GM23338 (cell line): ENCODE results near the gene TNRC18. TPM values are rescaled to one million over a fixed set of nuclear protein-coding genes. Genes with fewer than 3 reads are reported as not detected.

ENCODE experiments used
- ATAC-seq: fragments of 200-7000 bp; cut with Tn5 transposase; 3 replicates; pipeline ENCODE4 v1.9.1; 2020
- DNase-seq: peaks from one replicate; pipeline ENCODE4 v3.0.0-alpha.2; 2015; ENCODE audit warnings: low spot score
- H2AFZ ChIP-seq: fragments of 200-600 bp; sonication (generic); 2 replicates; pipeline ENCODE4 v1.8.0; 2016; ENCODE audit warnings: antibody characterized with exemption, mild to moderate bottlenecking, moderate library complexity
- H3F3A ChIP-seq: fragments of 200-600 bp; sonication (generic); replicated peaks from 2 replicates; pipeline ENCODE4 v1.8.0; 2017; ENCODE audit warnings: antibody characterized with exemption, mixed run types, low read depth
- H3K27ac ChIP-seq: fragments of 200-600 bp; sonication (generic); 2 replicates; pipeline ENCODE4 v1.6.1; 2016; ENCODE audit warnings: low read depth
- H3K27me3 ChIP-seq: fragments of 200-600 bp; sonication (generic); 2 replicates; pipeline ENCODE4 v1.8.0; 2016; ENCODE audit warnings: mild to moderate bottlenecking, mixed run types, moderate library complexity; ENCODE audit not compliant: insufficient read depth
- H3K36me3 ChIP-seq: fragments of 200-600 bp; sonication (generic); 2 replicates; pipeline ENCODE4 v1.8.0; 2016; ENCODE audit warnings: mild to moderate bottlenecking; ENCODE audit not compliant: insufficient read depth
- H3K4me1 ChIP-seq: fragments of 200-600 bp; sonication (generic); 2 replicates; pipeline ENCODE4 v1.8.0; 2016; ENCODE audit warnings: mild to moderate bottlenecking, moderate library complexity; ENCODE audit not compliant: insufficient read depth
- H3K4me2 ChIP-seq: fragments of 200-600 bp; sonication (generic); 2 replicates; pipeline ENCODE4 v1.7.1; 2017; ENCODE audit warnings: mixed run types
- H3K4me3 ChIP-seq: fragments of 200-600 bp; sonication (generic); 2 replicates; pipeline ENCODE4 v1.6.1; 2016; ENCODE audit warnings: mixed run types
- H3K79me2 ChIP-seq: fragments of 200-600 bp; sonication (generic); replicated peaks from 2 replicates; pipeline ENCODE4 v1.8.0; 2017; ENCODE audit warnings: mild to moderate bottlenecking; ENCODE audit not compliant: insufficient read depth
- H3K9me2 ChIP-seq: fragments of 200-600 bp; sonication (generic); 2 replicates; pipeline ENCODE4 v1.8.0; 2017; ENCODE audit not compliant: insufficient read depth
- H4K20me1 ChIP-seq: fragments of 200-600 bp; sonication (generic); replicated peaks from 2 replicates; pipeline ENCODE4 v1.8.0; 2017; ENCODE audit warnings: mild to moderate bottlenecking; ENCODE audit not compliant: insufficient read depth
- H3K27ac Mint-ChIP-seq: 2 replicates; pipeline ENCODE4 v1.8.0; 2020; ENCODE audit warnings: inconsistent platforms, mild to moderate bottlenecking, moderate library complexity, mixed read lengths
- H3K27me3 Mint-ChIP-seq: 3 replicates; pipeline ENCODE4 v1.8.0; 2022; ENCODE audit warnings: low read depth, mild to moderate bottlenecking, moderate library complexity, mixed read lengths, inconsistent platforms; ENCODE audit not compliant: insufficient read depth, poor library complexity
- H3K36me3 Mint-ChIP-seq: 3 replicates; pipeline ENCODE4 v1.8.0; 2021; ENCODE audit warnings: low read depth, mild to moderate bottlenecking, inconsistent platforms, moderate library complexity, mixed read lengths
- H3K4me1 Mint-ChIP-seq: 3 replicates; pipeline ENCODE4 v1.8.0; 2020; ENCODE audit warnings: mild to moderate bottlenecking, inconsistent platforms, mixed read lengths
- H3K4me3 Mint-ChIP-seq: 3 replicates; pipeline ENCODE4 v1.8.0; 2021; ENCODE audit warnings: moderate library complexity, mild to moderate bottlenecking, inconsistent platforms, mixed read lengths
- H3K9me3 Mint-ChIP-seq: 3 replicates; pipeline ENCODE4 v1.8.0; 2020; ENCODE audit warnings: moderate library complexity, mild to moderate bottlenecking, inconsistent platforms, mixed read lengths
- CREB1 ChIP-seq: fragments of 250-450 bp; sonication (Bioruptor Pico); IDR thresholded peaks from 2 replicates; pipeline ENCODE4 v1.5.0; 2020; ENCODE audit warnings: low read depth, mild to moderate bottlenecking, moderate library complexity
- CTCF ChIP-seq, 2 experiments: fragments of 200-600 bp in 1 of 2; sonication (generic) in 1 of 2; conservative IDR thresholded peaks; 2 replicates each; pipeline versions ENCODE4 v1.5.1 to v1.6.1; 2016 to 2017; ENCODE audit warnings: antibody characterized with exemption in 2 of 2, low read depth in 2 of 2, mild to moderate bottlenecking in 2 of 2, moderate library complexity in 1 of 2
- ETS1 ChIP-seq: IDR thresholded peaks from 2 replicates; pipeline ENCODE4 v1.6.1; 2016; ENCODE audit warnings: antibody characterized with exemption
- EZH2 ChIP-seq: fragments of 200-600 bp; sonication (generic); IDR thresholded peaks from one replicate; pipeline ENCODE4 v1.8.0; 2017; ENCODE audit warnings: antibody characterized with exemption, mild to moderate bottlenecking, low read depth; ENCODE audit not compliant: unreplicated experiment
- EZH2phosphoT487 ChIP-seq: fragments of 200-600 bp; sonication (generic); IDR thresholded peaks from one replicate; pipeline ENCODE4 v1.8.1; 2018; ENCODE audit warnings: antibody characterized with exemption; ENCODE audit not compliant: unreplicated experiment
- JUNB ChIP-seq: IDR thresholded peaks from one replicate; pipeline ENCODE4 v1.6.1; 2016; ENCODE audit warnings: antibody characterized with exemption; ENCODE audit not compliant: unreplicated experiment
- NANOG ChIP-seq: IDR thresholded peaks from 2 replicates; pipeline ENCODE4 v1.6.1; 2016; ENCODE audit warnings: antibody characterized with exemption, borderline replicate concordance
- POLR2AphosphoS5 ChIP-seq: IDR thresholded peaks from 2 replicates; pipeline ENCODE4 v1.6.1; 2016; ENCODE audit warnings: antibody characterized with exemption, low read depth
- REST ChIP-seq: IDR thresholded peaks from one replicate; pipeline ENCODE4 v1.6.1; 2018; ENCODE audit warnings: antibody characterized with exemption; ENCODE audit not compliant: unreplicated experiment
- STAT1 ChIP-seq: IDR thresholded peaks from one replicate; pipeline ENCODE4 v1.6.1; 2016; ENCODE audit warnings: antibody characterized with exemption; ENCODE audit not compliant: unreplicated experiment
- ZNF114 ChIP-seq: fragments of 250-450 bp; sonication (Bioruptor Pico); IDR thresholded peaks from 2 replicates; pipeline ENCODE4 v1.5.0; 2020; ENCODE audit warnings: mild to moderate bottlenecking, moderate library complexity
- ZNF331 ChIP-seq: fragments of 250-450 bp; sonication (Bioruptor Pico); IDR thresholded peaks from 2 replicates; pipeline ENCODE4 v1.5.0; 2020; ENCODE audit warnings: low read depth, mild to moderate bottlenecking, moderate library complexity
- ZNF462 ChIP-seq: fragments of 250-450 bp; sonication (Bioruptor Pico); IDR thresholded peaks from 2 replicates; pipeline ENCODE4 v1.5.0; 2020; ENCODE audit warnings: mild to moderate bottlenecking, moderate library complexity
- polyA plus RNA-seq: library from polyadenylated mRNA; unstranded; fragments of >200 nt; fragmentation: Nextera tagmentation; extraction: Ambion mirVana; gene quantifications from 2 replicates; pipeline ENCODE4 v1.2.1, GENCODE V29; 2016
- total RNA-seq: library from RNA; depleted of rRNA; stranded (reverse); fragments of >200 nt; shearing (Covaris generic); gene quantifications from 2 replicates; pipeline ENCODE4 v1.2.3, GENCODE V29; 2014

Gene TNRC18
- total and polyA plus RNA-seq, 2 experiments from 2014 or later = 2.1 to 17.5 TPM

GRCh38 chr7:5383314-5384098 lies 40.1 kb downstream of the TNRC18 start:
- Histone ChIP-seq H3K36me3 (no peaks in the 10 kb centered on the region), H3K4me3 (no peak overlapping the region), H3K27ac (no peak overlapping the region), H2AFZ (no peak overlapping the region), H3K79me2 (peaks cover 7% of the 10 kb centered on the region; the same call in 1 of the 2 replicates), H3K4me2 (no peak overlapping the region), H3K27me3 (peaks cover 17% of the 10 kb centered on the region; the same call in 1 of the 2 replicates), H4K20me1 (peaks cover 7% of the 10 kb centered on the region; the same call in 1 of the 2 replicates), H3F3A (no peaks in the 10 kb centered on the region; the same call in 1 of the 2 replicates), H3K4me1 (peaks cover 14% of the 10 kb centered on the region; the same call in 1 of the 2 replicates), H3K9me2 (no peaks in the 10 kb centered on the region)
- DNase-seq (no peak), ATAC-seq (no peak)
- Mint-ChIP-seq H3K9me3 (no peaks in the 10 kb centered on the region), H3K27ac (no peak overlapping the region), H3K27me3 (peaks cover 16% of the 10 kb centered on the region), H3K4me1 (peaks cover 8% of the 10 kb centered on the region), H3K36me3 (peaks cover 4% of the 10 kb centered on the region; the same call in 2 of the 3 replicates), H3K4me3 (no peak overlapping the region)
- TF ChIP-seq JUNB (no peak), REST (no peak), POLR2AphosphoS5 (no peak), CREB1 (no peak), ZNF114 (no peak), ZNF462 (CRISPR knock-in tag) (no peak), ETS1 (no peak), EZH2 (no peak), EZH2phosphoT487 (no peak), NANOG (no peak), CTCF (conservative IDR thresholded peaks at IDR 0.05; ENCODE audit: low read depth in 2 of 2) (no peak), ZNF331 (CRISPR knock-in tag) (no peak), STAT1 (no peak)
